Spinal cord (tissue), 10 donors: ENCODE measurements around the gene EFEMP1. TPM values are rescaled to one million over a fixed set of nuclear protein-coding genes. Genes with fewer than 3 reads are reported as not detected.

Experiments
- DNase-seq, 6 donors: peaks; one replicate each; pipeline versions ENCODE4 v3.0.0 to v3.0.0-alpha.2; 2013 to 2015; ENCODE audit warnings: low spot score in 6 of 6, low read depth in 4 of 6
- H3K27ac ChIP-seq: one replicate; pipeline ENCODE4 v1.5.1; 2013; ENCODE audit warnings: low read depth, low read length, control low read depth
- H3K27me3 ChIP-seq: one replicate; pipeline ENCODE4 v1.6.1; 2013; ENCODE audit warnings: low read length; ENCODE audit not compliant: control insufficient read depth, insufficient read depth
- H3K36me3 ChIP-seq: one replicate; pipeline ENCODE4 v1.6.1; 2013; ENCODE audit warnings: low read length; ENCODE audit not compliant: control insufficient read depth, insufficient read depth
- H3K4me1 ChIP-seq: one replicate; pipeline ENCODE4 v1.6.1; 2013; ENCODE audit warnings: low read length; ENCODE audit not compliant: control insufficient read depth, insufficient read depth
- H3K4me3 ChIP-seq: one replicate; pipeline ENCODE4 v1.5.1; 2013; ENCODE audit warnings: low read depth, low read length, control low read depth
- H3K9me3 ChIP-seq: one replicate; pipeline ENCODE4 v1.6.1; 2013; ENCODE audit warnings: low read length; ENCODE audit not compliant: control insufficient read depth, insufficient read depth
- WGBS: methylation state at CpG from one replicate; pipeline ENCODE4 v1.1.5; 2013; ENCODE audit warnings: missing lambda C conversion rate; ENCODE audit not compliant: insufficient coverage; 5-methylcytosine and 5-hydroxymethylcytosine counted together
- polyA plus RNA-seq, 2 donors: library from polyadenylated mRNA; unstranded; fragments of 120-200 nt; gene quantifications; one replicate each; pipeline ENCODE4 v1.2.1, GENCODE V29; 2013; ENCODE audit not compliant: insufficient read length in 2 of 2
- total RNA-seq, 2 donors: library from RNA; depleted of rRNA in 1 of 2; stranded (reverse); fragments of 120-200 nt in 1 of 2; fragments of >200 nt in 1 of 2; gene quantifications; one replicate each; pipeline versions ENCODE4 v1.2.3 to v1.2.4, GENCODE V29; 2013 to 2014
- donor health status: healthy.

The EFEMP1 gene
- total and polyA plus RNA-seq, 4 donors, result 30.7 to 197 (median 64.4) TPM

- H3K9me3 ChIP-seq, result no peaks in the 10 kb centered on the region
- H3K4me3 ChIP-seq, result no peak overlapping the region
- no peaks in the 10 kb centered on the region for H3K36me3 ChIP-seq
- no peaks in the 10 kb centered on the region for H3K27me3 ChIP-seq
- H3K4me1 ChIP-seq, result no peaks in the 10 kb centered on the region
- no peak overlapping the region for H3K27ac ChIP-seq
- DNase-seq, result no peak
- WGBS, result no CpG with 5 or more reads among the region's 2 CpGs
Measured at GRCh38 chr2:55877087-55877436, 46.5 kb downstream of the EFEMP1 start.

GRCh38 chr2:55876429-55877086, 47.0 kb downstream of the EFEMP1 start:
- DNase-seq, result peak in 1 of 6 donors; percentile 5
- WGBS, result no CpG with 5 or more reads among the region's 6 CpGs

GRCh38 chr2:55875434-55876135, 48.0 kb downstream of the EFEMP1 start:
- DNase-seq, result no peak
- H3K27me3 ChIP-seq, result no peaks in the 10 kb centered on the region
- H3K36me3 ChIP-seq, result no peaks in the 10 kb centered on the region
- no peak overlapping the region for H3K27ac ChIP-seq
- no peaks in the 10 kb centered on the region for H3K9me3 ChIP-seq
- no peaks in the 10 kb centered on the region for H3K4me1 ChIP-seq
- no peak overlapping the region for H3K4me3 ChIP-seq
- 54% methylated on average over 4 of the region's 4 CpGs for WGBS

More at GRCh38 chr2:55876429-55877086, 47.0 kb downstream of the EFEMP1 start:
- no peaks in the 10 kb centered on the region for H3K9me3 ChIP-seq
- no peak overlapping the region for H3K27ac ChIP-seq
- no peaks in the 10 kb centered on the region for H3K4me1 ChIP-seq
- H3K36me3 ChIP-seq, result no peaks in the 10 kb centered on the region
- no peaks in the 10 kb centered on the region for H3K27me3 ChIP-seq
- no peak overlapping the region for H3K4me3 ChIP-seq

- WGBS, result no CpG with 5 or more reads among the region's 2 CpGs
Measured at GRCh38 chr2:55874338-55874737, 49.2 kb downstream of the EFEMP1 start.

GRCh38 chr2:55871637-55872036, 51.9 kb downstream of the EFEMP1 start:
- DNase-seq, result no peak
- H3K27me3 ChIP-seq, result no peaks in the 10 kb centered on the region
- no peaks in the 10 kb centered on the region for H3K36me3 ChIP-seq
- H3K4me3 ChIP-seq, result no peak overlapping the region
- H3K27ac ChIP-seq, result no peak overlapping the region
- H3K4me1 ChIP-seq, result no peaks in the 10 kb centered on the region
- no peaks in the 10 kb centered on the region for H3K9me3 ChIP-seq

More at GRCh38 chr2:55874338-55874737, 49.2 kb downstream of the EFEMP1 start:
- Histone ChIP-seq H3K36me3 (no peaks in the 10 kb centered on the region), H3K9me3 (no peaks in the 10 kb centered on the region), H3K4me1 (no peaks in the 10 kb centered on the region), H3K27me3 (no peaks in the 10 kb centered on the region), H3K27ac (no peak overlapping the region), H3K4me3 (no peak overlapping the region)
- DNase-seq, result no peak

GRCh38 chr2:55869637-55870325, 53.8 kb downstream of the EFEMP1 start:
- Histone ChIP-seq H3K4me1 (no peaks in the 10 kb centered on the region), H3K27ac (no peak overlapping the region), H3K27me3 (no peaks in the 10 kb centered on the region), H3K9me3 (no peaks in the 10 kb centered on the region), H3K4me3 (no peak overlapping the region), H3K36me3 (no peaks in the 10 kb centered on the region)
- 75% methylated on average over 1 of the region's 5 CpGs for WGBS
- DNase-seq, result peak in 1 of 6 donors; percentile 27

GRCh38 chr2:55865096-55865835, 58.3 kb downstream of the EFEMP1 start:
- no CpG with 5 or more reads among the region's 2 CpGs for WGBS
- Histone ChIP-seq H3K4me3 (no peak overlapping the region), H3K27me3 (no peaks in the 10 kb centered on the region), H3K27ac (no peak overlapping the region), H3K36me3 (no peaks in the 10 kb centered on the region), H3K4me1 (no peaks in the 10 kb centered on the region), H3K9me3 (no peaks in the 10 kb centered on the region)
- peak in 2 of 6 donors; percentile 23 to 33 for DNase-seq

GRCh38 chr2:55864351-55865084, 59.1 kb downstream of the EFEMP1 start:
- H3K4me3 ChIP-seq, result no peak overlapping the region
- H3K9me3 ChIP-seq, result no peaks in the 10 kb centered on the region
- no peaks in the 10 kb centered on the region for H3K36me3 ChIP-seq
- 89% methylated on average over 3 of the region's 6 CpGs for WGBS
- H3K4me1 ChIP-seq, result no peaks in the 10 kb centered on the region
- H3K27me3 ChIP-seq, result no peaks in the 10 kb centered on the region
- no peak overlapping the region for H3K27ac ChIP-seq
- DNase-seq, result no peak
